Left lung (tissue), 10 donors: ENCODE results near the gene GFM2. TPM values are rescaled to one million over a fixed set of nuclear protein-coding genes. Genes with fewer than 3 reads are reported as not detected.

Experiments
- ATAC-seq: fragments of 200-7000 bp; cut with Tn5 transposase; one replicate; pipeline ENCODE4 v1.9.1; 2020; ENCODE audit warnings: moderate library complexity
- DNase-seq, 4 donors: peaks; one replicate each; pipeline ENCODE4 v3.0.0-alpha.2; 2013 to 2020
- H3K27ac ChIP-seq, 2 donors: fragments of 200-600 bp; sonication (generic) in 1 of 2; one replicate each; pipeline versions ENCODE4 v1.5.0 to v1.8.0; 2020 to 2021
- H3K27me3 ChIP-seq, 2 donors: fragments of 200-600 bp; sonication (generic) in 1 of 2; one replicate each; pipeline versions ENCODE4 v1.5.0 to v1.8.0; 2020 to 2021
- H3K36me3 ChIP-seq, 2 donors: fragments of 200-600 bp; sonication (generic) in 1 of 2; one replicate each; pipeline versions ENCODE4 v1.5.0 to v1.8.0; 2020 to 2021
- H3K4me1 ChIP-seq, 2 donors: fragments of 200-600 bp; one replicate each; pipeline ENCODE4 v1.8.0; 2021
- H3K4me3 ChIP-seq, 2 donors: fragments of 200-600 bp; sonication (generic) in 1 of 2; one replicate each; pipeline versions ENCODE4 v1.5.0 to v1.8.0; 2020 to 2021; ENCODE audit warnings: mild to moderate bottlenecking in 1 of 2
- H3K9me3 ChIP-seq, 2 donors: fragments of 200-600 bp; sonication (generic) in 1 of 2; one replicate each; pipeline versions ENCODE4 v1.5.0 to v1.8.0; 2020 to 2021
- CTCF ChIP-seq, 2 donors: fragments of 200-600 bp; sonication (generic) in 1 of 2; IDR thresholded peaks; one replicate each; pipeline versions ENCODE4 v1.5.0 to v1.8.0; 2021; ENCODE audit warnings: antibody characterized with exemption in 2 of 2
- intact Hi-C, 2 donors: fragments of 100-400 bp; cut with DNase I; formaldehyde crosslinking; loops; one replicate each; pipeline versions ENCODE4 v1.11.2 to v1.14.2; 2022
- polyA plus RNA-seq, 6 donors: library from polyadenylated mRNA; unstranded; fragments of 120-200 nt; gene quantifications; one replicate each; pipeline ENCODE4 v1.2.1, GENCODE V29; 2013; ENCODE audit not compliant: insufficient read length in 6 of 6
- total RNA-seq, 2 donors: library from RNA; stranded (reverse); fragmentation: NEBNext Ultra II Directional; extraction: Animal tissue kit (Norgen Biotek cat#: 25700); gene quantifications; one replicate each; pipeline ENCODE4 v1.2.1, GENCODE V29; 2021
- donor health status: DM: no; HTN: yes; CAD: no.
- donor health status: DM: no; HTN: no; CAD: no.

Gene GFM2
- total and polyA plus RNA-seq, 8 donors = 23.4 to 49.7 (median 42.8) TPM

DNA sequence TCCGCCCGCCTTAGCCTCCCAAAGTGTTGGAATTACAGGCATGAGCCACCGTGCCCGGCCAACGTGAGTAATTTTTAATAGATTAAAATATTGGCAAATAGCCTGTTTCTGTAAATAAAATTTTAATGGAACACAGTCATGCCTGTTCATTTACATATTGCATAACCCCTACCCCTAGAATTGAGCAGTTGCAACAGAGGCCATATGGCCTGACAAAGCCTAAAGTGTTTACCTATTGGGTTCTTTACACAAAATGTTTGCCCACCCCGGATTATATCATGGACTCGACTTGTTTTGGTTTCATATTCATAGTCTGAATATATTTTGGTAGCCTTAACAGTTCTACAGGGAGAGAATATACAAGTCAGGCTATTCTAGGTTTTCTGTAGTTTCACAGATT is 5.4 kb upstream of the GFM2 start:
- Histone ChIP-seq H3K27ac (no peak overlapping the region), H3K4me1 (peaks cover 7 to 13% of the 10 kb centered on the region in 2 donors), H3K9me3 (no peaks in the 10 kb centered on the region), H3K36me3 (peaks cover 0 to 84% of the 10 kb centered on the region in 2 donors), H3K4me3 (no peak overlapping the region), H3K27me3 (no peaks in the 10 kb centered on the region)
- intact Hi-C loops = no loop called here
- DNase-seq = peak in 1 of 4 donors; percentile 7
- peak; percentile 32 for ATAC-seq
- no peak for TF ChIP-seq CTCF (IDR thresholded peaks at IDR 0.05)

DNA sequence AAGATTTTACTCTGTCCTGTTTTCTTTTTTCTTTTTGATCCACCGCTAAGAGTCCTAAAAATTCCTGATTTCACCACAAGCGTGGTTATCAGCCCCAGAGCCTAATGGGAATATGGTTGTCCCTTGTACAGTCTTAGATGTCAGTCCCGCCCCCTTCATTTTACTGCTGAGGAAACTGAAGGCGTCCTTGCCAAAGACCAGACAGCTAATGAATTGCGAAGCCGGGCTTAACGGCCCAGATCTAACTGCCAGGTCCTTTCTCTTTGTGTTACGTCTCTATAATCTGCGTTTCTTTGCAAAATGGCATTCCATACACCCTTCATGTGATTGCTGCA is 629 bp upstream of the GFM2 start:
- Histone ChIP-seq H3K36me3 (peaks cover 0 to 45% of the 10 kb centered on the region in 2 donors), H3K27me3 (no peaks in the 10 kb centered on the region), H3K9me3 (no peaks in the 10 kb centered on the region), H3K4me1 (peaks cover 17 to 27% of the 10 kb centered on the region in 2 donors), H3K4me3 (peak overlapping the region; percentile 94 to 95), H3K27ac (peak overlapping the region; percentile 75 to 86)
- ATAC-seq (peak; percentile 9), DNase-seq (peak in 1 of 4 donors; percentile 21)
- TF ChIP-seq CTCF (IDR thresholded peaks at IDR 0.05) = no peak
- intact Hi-C loops = no loop called here

GRCh38 chr5:74766418-74766848 is 484 bp downstream of the GFM2 start:
- peak; percentile 81 for ATAC-seq
- Histone ChIP-seq H3K27ac (peak overlapping the region; percentile 75 to 86), H3K4me1 (peaks cover 17 to 27% of the 10 kb centered on the region in 2 donors), H3K36me3 (peaks cover 0 to 43% of the 10 kb centered on the region in 2 donors), H3K27me3 (no peaks in the 10 kb centered on the region), H3K4me3 (peak overlapping the region; percentile 94 to 95), H3K9me3 (no peaks in the 10 kb centered on the region)
- intact Hi-C loops = no loop called here
- peak; percentile 34 to 41 for TF ChIP-seq CTCF (IDR thresholded peaks at IDR 0.05)
- peak in 1 of 4 donors; percentile 45 for DNase-seq

GRCh38 chr5:74765929-74766328 is 988 bp downstream of the GFM2 start:
- Histone ChIP-seq H3K36me3 (peaks cover 0 to 41% of the 10 kb centered on the region in 2 donors), H3K4me1 (peaks cover 17 to 27% of the 10 kb centered on the region in 2 donors), H3K27ac (peak overlapping the region in 1 of 2 donors; percentile 86), H3K4me3 (peak overlapping the region; percentile 94 to 95), H3K27me3 (no peaks in the 10 kb centered on the region), H3K9me3 (no peaks in the 10 kb centered on the region)
- TF ChIP-seq CTCF (IDR thresholded peaks at IDR 0.05) = no peak
- DNase-seq (peak in 1 of 4 donors; percentile 59), ATAC-seq (no peak)
- intact Hi-C loops = no loop called here

DNA sequence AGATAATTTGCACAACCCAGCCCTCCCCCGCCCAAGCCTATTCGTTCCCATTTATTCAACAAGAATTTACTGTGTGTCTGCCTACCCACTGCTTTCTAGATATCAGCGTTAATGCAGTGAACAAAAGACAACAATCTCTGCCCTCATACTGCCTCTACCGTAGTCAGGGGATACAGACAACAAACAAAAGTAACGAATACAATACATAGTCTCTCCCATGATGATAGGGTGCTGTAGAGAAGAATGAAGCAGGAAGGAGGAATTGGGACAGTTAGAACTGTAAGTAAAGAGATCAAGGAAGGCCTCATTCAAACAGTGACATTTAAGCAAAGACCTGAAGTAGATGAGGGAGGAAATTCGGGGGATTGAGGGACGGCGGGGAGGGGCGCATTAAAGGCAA is 1.7 kb downstream of the GFM2 start:
- intact Hi-C loops = no loop called here
- peaks cover 17 to 27% of the 10 kb centered on the region in 2 donors for H3K4me1 ChIP-seq
- no peak overlapping the region for H3K4me3 ChIP-seq
- no peaks in the 10 kb centered on the region for H3K9me3 ChIP-seq
- DNase-seq (peak in 1 of 4 donors; percentile 9), ATAC-seq (no peak)
- peaks cover 0 to 40% of the 10 kb centered on the region in 2 donors for H3K36me3 ChIP-seq
- H3K27me3 ChIP-seq = no peaks in the 10 kb centered on the region
- TF ChIP-seq CTCF (IDR thresholded peaks at IDR 0.05) = no peak
- H3K27ac ChIP-seq = no peak overlapping the region
